Upper lobe of right lung (tissue), 1 donor: ENCODE results near the gene MRPS5. TPM values are rescaled to one million over a fixed set of nuclear protein-coding genes. Genes with fewer than 3 reads are reported as not detected.

Source experiments
- ATAC-seq: fragments of 200-7000 bp; cut with Tn5 transposase; one replicate; pipeline ENCODE4 v1.9.1; 2020; ENCODE audit warnings: mild to moderate bottlenecking, moderate library complexity
- DNase-seq: peaks from one replicate; pipeline ENCODE4 v3.0.0-alpha.2; 2020
- H3K27ac ChIP-seq: fragments of 200-600 bp; one replicate; pipeline ENCODE4 v1.8.0; 2022
- H3K27me3 ChIP-seq: fragments of 200-600 bp; one replicate; pipeline ENCODE4 v1.8.0; 2022; ENCODE audit warnings: mild to moderate bottlenecking
- H3K36me3 ChIP-seq: fragments of 200-600 bp; one replicate; pipeline ENCODE4 v1.8.0; 2022
- H3K4me1 ChIP-seq: fragments of 200-600 bp; one replicate; pipeline ENCODE4 v1.8.0; 2022
- H3K4me3 ChIP-seq: fragments of 200-600 bp; one replicate; pipeline ENCODE4 v1.8.0; 2022; ENCODE audit warnings: mild to moderate bottlenecking
- H3K9me3 ChIP-seq: fragments of 200-600 bp; one replicate; pipeline ENCODE4 v1.8.0; 2022
- CTCF ChIP-seq: fragments of 200-600 bp; IDR thresholded peaks from one replicate; pipeline ENCODE4 v1.8.0; 2022; ENCODE audit warnings: antibody characterized with exemption
- intact Hi-C: fragments of 100-400 bp; cut with DNase I; formaldehyde crosslinking; loops from one replicate; pipeline ENCODE4 v1.11.0; 2022
- total RNA-seq: library from RNA; stranded (reverse); fragmentation: NEBNext Ultra II Directional; extraction: Animal tissue kit (Norgen Biotek cat#: 25700); gene quantifications from one replicate; pipeline ENCODE4 v1.2.1, GENCODE V29; 2021
- donor health status: DM: no; HTN: yes; CAD: no; lungs with severe emphysema.

The MRPS5 gene
- total RNA-seq, 1 donor from 2014 or later = 55.2 TPM

- Histone ChIP-seq H3K4me1 (no peaks in the 10 kb centered on the region), H3K36me3 (peaks cover 51% of the 10 kb centered on the region), H3K27me3 (no peaks in the 10 kb centered on the region), H3K4me3 (no peak overlapping the region), H3K9me3 (no peaks in the 10 kb centered on the region), H3K27ac (no peak overlapping the region)
- ATAC-seq (no peak), DNase-seq (no peak)
- TF ChIP-seq CTCF = no peak
- intact Hi-C loops = no loop called here
These were observed 35.6 kb downstream of the MRPS5 start for GRCh38 chr2:95086017-95086416.

GRCh38 chr2:95082477-95082876 is 39.1 kb downstream of the MRPS5 start:
- Histone ChIP-seq H3K36me3 (peaks cover 20% of the 10 kb centered on the region), H3K9me3 (no peaks in the 10 kb centered on the region), H3K27me3 (no peaks in the 10 kb centered on the region), H3K4me3 (no peak overlapping the region), H3K4me1 (peaks cover 17% of the 10 kb centered on the region), H3K27ac (no peak overlapping the region)
- no peak for TF ChIP-seq CTCF
- ATAC-seq (no peak), DNase-seq (no peak)
- intact Hi-C loops = no loop called here

- H3K27ac ChIP-seq = no peak overlapping the region
These were observed 42.4 kb downstream of the MRPS5 start for GRCh38 chr2:95079199-95079683.

GRCh38 chr2:95077861-95078603 is 43.6 kb downstream of the MRPS5 start:
- H3K27ac ChIP-seq = no peak overlapping the region
- ATAC-seq (peak; percentile 48), DNase-seq (no peak)
- intact Hi-C loops = no loop called here
- H3K27me3 ChIP-seq = no peaks in the 10 kb centered on the region
- H3K4me1 ChIP-seq = peaks cover 31% of the 10 kb centered on the region
- no peak for TF ChIP-seq CTCF
- no peaks in the 10 kb centered on the region for H3K9me3 ChIP-seq
- H3K36me3 ChIP-seq = no peaks in the 10 kb centered on the region
- H3K4me3 ChIP-seq = no peak overlapping the region

More at GRCh38 chr2:95079199-95079683, 42.4 kb downstream of the MRPS5 start:
- Histone ChIP-seq H3K4me1 (peaks cover 31% of the 10 kb centered on the region), H3K27me3 (no peaks in the 10 kb centered on the region), H3K9me3 (no peaks in the 10 kb centered on the region), H3K36me3 (no peaks in the 10 kb centered on the region), H3K4me3 (no peak overlapping the region)
- no peak for ATAC-seq
- no peak for DNase-seq
- intact Hi-C loops = no loop called here
- no peak for TF ChIP-seq CTCF

GRCh38 chr2:95077530-95077825 is 44.1 kb downstream of the MRPS5 start:
- H3K36me3 ChIP-seq = no peaks in the 10 kb centered on the region
- ATAC-seq (no peak), DNase-seq (no peak)
- no peak overlapping the region for H3K4me3 ChIP-seq
- intact Hi-C loops = no loop called here
- no peak overlapping the region for H3K27ac ChIP-seq
- H3K27me3 ChIP-seq = no peaks in the 10 kb centered on the region
- no peaks in the 10 kb centered on the region for H3K9me3 ChIP-seq
- TF ChIP-seq CTCF = no peak
- H3K4me1 ChIP-seq = peaks cover 31% of the 10 kb centered on the region
